Fibroblast of mammary gland (primary cell): ENCODE results near the gene PLCG1.

Experiments used
- DNase-seq: peaks from one replicate; pipeline ENCODE4 v3.0.0-alpha.2; 2010; ENCODE audit warnings: low read depth
- H3K4me3 ChIP-seq: 2 replicates; pipeline ENCODE4 v1.5.1; 2011; ENCODE audit warnings: low read depth, mild to moderate bottlenecking, low read length, moderate library complexity; ENCODE audit not compliant: control insufficient read depth
- CTCF ChIP-seq: conservative IDR thresholded peaks from 2 replicates; pipeline ENCODE4 v1.5.1; 2011; ENCODE audit warnings: low read depth, low read length, inconsistent platforms; ENCODE audit not compliant: control insufficient read depth, insufficient read depth

The PLCG1 gene

GRCh38 chr20:41172296-41173140 lies 35.2 kb downstream of the PLCG1 start:
- H3K4me3 ChIP-seq = no peak overlapping the region
- no peak for TF ChIP-seq CTCF
- DNase-seq = peak; percentile 27

GRCh38 chr20:41173161-41173721 lies 35.9 kb downstream of the PLCG1 start:
- peak; percentile 96 for TF ChIP-seq CTCF
- peak; percentile 77 for DNase-seq
- no peak overlapping the region for H3K4me3 ChIP-seq

- DNase-seq = no peak
- H3K4me3 ChIP-seq = no peak overlapping the region
- TF ChIP-seq CTCF = no peak
Observed at GRCh38 chr20:41173791-41174341, 36.5 kb downstream of the PLCG1 start.

GRCh38 chr20:41174373-41174772 lies 37.0 kb downstream of the PLCG1 start:
- H3K4me3 ChIP-seq = no peak overlapping the region
- no peak for TF ChIP-seq CTCF
- no peak for DNase-seq

- no peak overlapping the region for H3K4me3 ChIP-seq
- TF ChIP-seq CTCF = no peak
- no peak for DNase-seq
Observed at GRCh38 chr20:41174782-41175181, 37.4 kb downstream of the PLCG1 start.

- DNase-seq = no peak
- TF ChIP-seq CTCF = no peak
- no peak overlapping the region for H3K4me3 ChIP-seq
Observed at GRCh38 chr20:41175201-41175651, 37.9 kb downstream of the PLCG1 start.
